HL-60 (cell line): ENCODE results near the gene GBA3.

ENCODE experiments used
- DNase-seq, 2 experiments: peaks; one replicate each; pipeline ENCODE4 v3.0.0-alpha.2; 2010 to 2020; ENCODE audit warnings: low read depth in 1 of 2, low spot score in 1 of 2
- H3K27ac ChIP-seq: fragments of 250-450 bp; sonication (Bioruptor Pico); replicated peaks from 2 replicates; pipeline ENCODE4 v1.5.1; 2020; ENCODE audit warnings: mild to moderate bottlenecking, moderate library complexity
- H3K27me3 ChIP-seq: fragments of 250-450 bp; sonication (Bioruptor Pico); 2 replicates; pipeline ENCODE4 v1.5.1; 2021; ENCODE audit warnings: mild to moderate bottlenecking, moderate library complexity; ENCODE audit not compliant: insufficient read depth, poor library complexity, severe bottlenecking
- H3K4me3 ChIP-seq: replicated peaks from 2 replicates; pipeline ENCODE4 v1.5.1; 2011; ENCODE audit warnings: mild to moderate bottlenecking, control low read depth, low read length; ENCODE audit not compliant: insufficient read depth
- GABPA ChIP-seq: IDR thresholded peaks from 2 replicates; pipeline ENCODE4 v1.6.1; 2012; ENCODE audit warnings: low read depth
- POLR2AphosphoS5 ChIP-seq: IDR thresholded peaks from 2 replicates; pipeline ENCODE4 v1.6.1; 2012; ENCODE audit warnings: low read depth
- SPI1 ChIP-seq: IDR thresholded peaks from 2 replicates; pipeline ENCODE4 v1.6.1; 2012; ENCODE audit warnings: low read depth, mild to moderate bottlenecking, borderline replicate concordance
- TF ChIP-seq, protein P1 (sequence below): IDR thresholded peaks from one replicate; pipeline ENCODE4 v1.5.1; 2011; ENCODE audit warnings: low read length, control low read depth, inconsistent platforms; ENCODE audit not compliant: insufficient read depth
- TF ChIP-seq, protein P2 (sequence below): IDR thresholded peaks from 2 replicates; pipeline ENCODE4 v1.6.1; 2012; ENCODE audit warnings: low read depth; ENCODE audit not compliant: insufficient replicate concordance

Gene GBA3

DNA sequence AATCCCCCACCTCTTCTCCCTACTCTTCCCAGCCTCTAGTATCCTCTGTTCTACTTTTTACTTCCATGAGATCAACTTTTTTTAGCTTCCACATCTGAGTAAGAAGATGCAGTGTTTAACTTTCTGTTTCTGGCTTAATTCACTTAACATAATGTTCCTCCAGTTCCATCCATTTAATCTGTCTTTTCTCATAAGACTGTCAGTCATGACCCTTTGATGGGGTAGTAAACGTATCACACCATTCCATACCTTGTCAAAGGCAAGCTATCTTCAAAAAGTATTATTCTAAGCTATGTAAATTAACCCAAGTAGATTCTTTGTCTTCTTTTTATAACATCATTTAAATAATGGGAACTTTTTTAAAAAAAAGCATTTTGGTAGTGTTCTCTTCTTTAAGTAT is 15.0 kb upstream of the GBA3 start:
- TF ChIP-seq GABPA (no peak), POLR2AphosphoS5 (no peak), SPI1 (no peak)
- TF ChIP-seq, protein P1, sequence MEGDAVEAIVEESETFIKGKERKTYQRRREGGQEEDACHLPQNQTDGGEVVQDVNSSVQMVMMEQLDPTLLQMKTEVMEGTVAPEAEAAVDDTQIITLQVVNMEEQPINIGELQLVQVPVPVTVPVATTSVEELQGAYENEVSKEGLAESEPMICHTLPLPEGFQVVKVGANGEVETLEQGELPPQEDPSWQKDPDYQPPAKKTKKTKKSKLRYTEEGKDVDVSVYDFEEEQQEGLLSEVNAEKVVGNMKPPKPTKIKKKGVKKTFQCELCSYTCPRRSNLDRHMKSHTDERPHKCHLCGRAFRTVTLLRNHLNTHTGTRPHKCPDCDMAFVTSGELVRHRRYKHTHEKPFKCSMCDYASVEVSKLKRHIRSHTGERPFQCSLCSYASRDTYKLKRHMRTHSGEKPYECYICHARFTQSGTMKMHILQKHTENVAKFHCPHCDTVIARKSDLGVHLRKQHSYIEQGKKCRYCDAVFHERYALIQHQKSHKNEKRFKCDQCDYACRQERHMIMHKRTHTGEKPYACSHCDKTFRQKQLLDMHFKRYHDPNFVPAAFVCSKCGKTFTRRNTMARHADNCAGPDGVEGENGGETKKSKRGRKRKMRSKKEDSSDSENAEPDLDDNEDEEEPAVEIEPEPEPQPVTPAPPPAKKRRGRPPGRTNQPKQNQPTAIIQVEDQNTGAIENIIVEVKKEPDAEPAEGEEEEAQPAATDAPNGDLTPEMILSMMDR = no peak
- H3K4me3 ChIP-seq = no peak overlapping the region

DNA sequence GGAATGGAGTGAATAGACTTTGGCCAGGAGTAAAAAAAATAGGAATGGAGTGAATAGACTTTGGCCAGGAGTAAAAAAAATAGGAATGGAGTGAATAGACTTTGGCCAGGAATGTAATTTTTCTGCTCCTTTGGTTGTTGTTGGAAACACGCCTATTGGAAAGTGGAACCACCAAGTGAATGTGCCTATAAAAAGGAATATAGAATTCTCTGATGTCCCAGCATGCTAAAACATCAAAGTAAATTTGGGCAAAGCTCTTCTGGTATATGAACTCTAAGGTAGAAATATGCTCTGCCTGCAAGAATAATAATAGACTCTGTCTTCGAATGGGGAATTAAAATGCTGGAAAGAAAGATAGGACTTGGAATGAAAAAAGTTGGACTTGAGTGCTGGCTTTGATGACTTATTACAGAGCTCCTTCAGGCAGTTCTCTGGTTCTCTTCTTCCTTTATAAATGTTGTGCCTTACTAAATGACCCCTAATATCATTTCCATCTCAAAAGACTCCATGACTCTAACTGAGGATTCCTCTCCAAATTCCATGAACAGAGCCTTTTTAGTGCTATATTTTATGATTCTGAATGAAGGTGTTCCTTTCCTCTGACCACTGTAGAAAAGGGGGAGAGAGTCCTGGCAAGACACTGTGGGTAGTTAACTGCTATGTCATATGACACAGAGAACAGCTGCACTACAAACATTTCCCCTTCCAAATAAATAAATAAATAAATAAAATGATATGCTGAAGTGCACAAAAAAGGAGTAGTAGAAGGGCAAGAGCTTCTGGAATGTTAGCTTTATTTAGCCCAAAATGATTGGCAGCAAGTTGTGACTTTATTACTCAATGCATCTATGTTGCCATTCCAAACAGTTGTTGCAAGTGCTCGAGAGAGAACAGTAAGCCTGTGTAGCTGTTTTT is 13.5 kb upstream of the GBA3 start:
- Histone ChIP-seq H3K27me3 (no peaks in the 10 kb centered on the region), H3K4me3 (no peak overlapping the region), H3K27ac (no peak overlapping the region)
- TF ChIP-seq, protein P2, sequence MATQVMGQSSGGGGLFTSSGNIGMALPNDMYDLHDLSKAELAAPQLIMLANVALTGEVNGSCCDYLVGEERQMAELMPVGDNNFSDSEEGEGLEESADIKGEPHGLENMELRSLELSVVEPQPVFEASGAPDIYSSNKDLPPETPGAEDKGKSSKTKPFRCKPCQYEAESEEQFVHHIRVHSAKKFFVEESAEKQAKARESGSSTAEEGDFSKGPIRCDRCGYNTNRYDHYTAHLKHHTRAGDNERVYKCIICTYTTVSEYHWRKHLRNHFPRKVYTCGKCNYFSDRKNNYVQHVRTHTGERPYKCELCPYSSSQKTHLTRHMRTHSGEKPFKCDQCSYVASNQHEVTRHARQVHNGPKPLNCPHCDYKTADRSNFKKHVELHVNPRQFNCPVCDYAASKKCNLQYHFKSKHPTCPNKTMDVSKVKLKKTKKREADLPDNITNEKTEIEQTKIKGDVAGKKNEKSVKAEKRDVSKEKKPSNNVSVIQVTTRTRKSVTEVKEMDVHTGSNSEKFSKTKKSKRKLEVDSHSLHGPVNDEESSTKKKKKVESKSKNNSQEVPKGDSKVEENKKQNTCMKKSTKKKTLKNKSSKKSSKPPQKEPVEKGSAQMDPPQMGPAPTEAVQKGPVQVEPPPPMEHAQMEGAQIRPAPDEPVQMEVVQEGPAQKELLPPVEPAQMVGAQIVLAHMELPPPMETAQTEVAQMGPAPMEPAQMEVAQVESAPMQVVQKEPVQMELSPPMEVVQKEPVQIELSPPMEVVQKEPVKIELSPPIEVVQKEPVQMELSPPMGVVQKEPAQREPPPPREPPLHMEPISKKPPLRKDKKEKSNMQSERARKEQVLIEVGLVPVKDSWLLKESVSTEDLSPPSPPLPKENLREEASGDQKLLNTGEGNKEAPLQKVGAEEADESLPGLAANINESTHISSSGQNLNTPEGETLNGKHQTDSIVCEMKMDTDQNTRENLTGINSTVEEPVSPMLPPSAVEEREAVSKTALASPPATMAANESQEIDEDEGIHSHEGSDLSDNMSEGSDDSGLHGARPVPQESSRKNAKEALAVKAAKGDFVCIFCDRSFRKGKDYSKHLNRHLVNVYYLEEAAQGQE = no peak
- TF ChIP-seq GABPA (no peak), SPI1 (no peak), POLR2AphosphoS5 (no peak)
- TF ChIP-seq, protein P1 = no peak
- DNase-seq = no peak

More for the DNA sequence above, 15.0 kb upstream of the GBA3 start:
- no peak overlapping the region for H3K27ac ChIP-seq
- DNase-seq = no peak
- H3K27me3 ChIP-seq = no peaks in the 10 kb centered on the region

DNA sequence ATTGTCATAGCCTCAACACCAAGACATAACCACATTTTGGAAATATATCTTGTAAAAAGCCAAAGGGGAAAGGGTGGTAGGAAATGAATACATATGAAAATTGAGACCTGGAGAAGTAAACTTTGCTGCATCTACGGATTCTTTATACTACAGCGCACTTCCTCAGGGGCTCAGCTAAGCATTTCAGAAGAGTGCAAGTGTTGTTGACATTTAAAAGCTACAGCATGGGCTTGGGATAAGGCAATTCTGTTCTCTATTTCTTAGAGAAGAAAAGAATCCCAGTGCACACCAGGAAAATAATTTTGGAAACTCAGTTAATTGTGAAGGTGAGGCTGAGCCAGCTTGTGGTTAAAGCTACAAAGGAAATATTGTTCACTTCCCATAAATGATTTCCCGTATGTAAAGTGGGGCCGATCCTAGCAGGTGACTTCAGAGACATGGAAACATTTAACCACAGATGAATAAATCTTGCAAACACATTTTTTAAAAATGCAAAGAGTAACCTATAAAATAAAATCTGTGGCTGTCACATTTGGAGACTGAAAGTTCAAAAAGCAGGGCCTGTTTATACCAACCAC is 12.6 kb upstream of the GBA3 start:
- no peak overlapping the region for H3K27ac ChIP-seq
- TF ChIP-seq POLR2AphosphoS5 (no peak), GABPA (no peak), SPI1 (no peak)
- TF ChIP-seq, protein P2 = no peak
- TF ChIP-seq, protein P1 = no peak
- no peak for DNase-seq
- H3K27me3 ChIP-seq = no peaks in the 10 kb centered on the region
- H3K4me3 ChIP-seq = no peak overlapping the region
